SK-N-MC (cell line): ENCODE data around the gene NAGPA.

Experiments
- DNase-seq: peaks from one replicate; pipeline ENCODE4 v3.0.0-alpha.2; 2011; ENCODE audit warnings: low read depth, low spot score
- H3K27ac ChIP-seq: fragments of 200-600 bp; sonication (generic); 2 replicates; pipeline ENCODE4 v1.5.1; 2016; ENCODE audit warnings: mixed run types
- H3K36me3 ChIP-seq: fragments of 200-600 bp; sonication (generic); 2 replicates; pipeline ENCODE4 v1.6.1; 2017; ENCODE audit warnings: antibody characterized with exemption, low read length, mixed read lengths; ENCODE audit not compliant: insufficient read depth
- H3K4me3 ChIP-seq: fragments of 200-600 bp; sonication (generic); 2 replicates; pipeline ENCODE4 v1.5.1; 2016
- H3K9ac ChIP-seq: fragments of 200-600 bp; sonication (generic); 2 replicates; pipeline ENCODE4 v1.8.0; 2017; ENCODE audit warnings: mixed run types, mixed read lengths; ENCODE audit not compliant: insufficient read length
- H3K9me3 ChIP-seq: fragments of 200-600 bp; sonication (generic); 2 replicates; pipeline ENCODE4 v1.6.1; 2017; ENCODE audit warnings: low read depth, mild to moderate bottlenecking, antibody characterized with exemption, low read length, moderate library complexity, mixed read lengths
- EZH2 ChIP-seq: fragments of 200-600 bp; sonication (generic); IDR thresholded peaks from one replicate; pipeline ENCODE4 v1.6.1; 2017; ENCODE audit warnings: antibody characterized with exemption
- FOXP2 ChIP-seq: optimal IDR thresholded peaks from 2 replicates; pipeline ENCODE3; 2011; ENCODE audit warnings: mild to moderate bottlenecking, moderate library complexity; ENCODE audit not compliant: insufficient read depth; ENCODE audit errors: extremely low read length, control extremely low read depth
- POLR2AphosphoS5 ChIP-seq: IDR thresholded peaks from 2 replicates; pipeline ENCODE4 v1.6.1; 2012; ENCODE audit warnings: mild to moderate bottlenecking, low read depth, low read length, borderline replicate concordance

Gene NAGPA

DNA sequence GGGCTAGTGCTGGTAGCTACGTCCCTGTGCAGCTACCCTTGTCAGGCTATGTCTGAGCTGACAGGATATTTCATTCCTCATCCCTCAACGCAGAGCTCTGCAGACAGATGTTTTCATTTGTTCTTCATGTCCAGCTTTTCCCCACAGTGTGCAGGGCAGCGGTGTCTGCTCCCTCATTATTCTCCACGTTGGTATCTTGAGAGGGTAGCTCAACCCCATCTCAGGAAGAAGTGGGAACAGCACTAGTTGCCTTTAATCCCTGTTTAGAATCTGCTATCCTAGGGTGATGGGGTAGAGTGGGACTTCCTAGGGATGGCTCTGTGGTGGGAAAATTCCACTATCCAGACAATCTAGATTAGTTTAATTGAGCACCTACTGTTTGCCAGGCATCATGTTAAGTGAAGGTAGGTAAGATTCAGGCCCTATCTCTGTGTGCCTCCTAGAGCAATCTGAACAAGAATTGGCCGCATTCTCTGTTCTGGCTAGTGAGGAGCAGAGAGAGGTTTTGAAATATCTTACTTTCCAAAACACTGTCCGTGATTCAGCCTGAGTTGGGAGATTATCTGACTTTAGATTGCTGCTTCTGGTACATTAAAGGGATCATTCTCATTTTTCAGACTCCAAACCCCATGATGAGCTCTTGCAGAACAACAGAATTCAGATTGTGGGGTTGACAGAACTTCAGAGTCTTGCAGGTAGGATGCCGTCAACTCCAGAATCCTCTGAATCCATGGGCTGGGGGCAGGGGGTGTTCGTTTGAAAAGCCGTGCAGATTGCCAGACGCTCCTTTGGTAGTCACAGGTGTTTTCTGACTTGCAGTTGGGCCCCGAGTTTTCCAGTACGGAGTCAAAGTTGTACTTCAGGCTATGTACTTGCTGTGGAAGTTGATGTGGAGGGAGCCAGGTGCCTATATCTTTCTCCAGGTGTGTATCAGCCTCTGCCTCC is 38.9 kb upstream of the NAGPA start:
- H3K4me3 ChIP-seq = peak overlapping the region; percentile 88
- H3K9me3 ChIP-seq = no peaks in the 10 kb centered on the region
- DNase-seq = no peak
- H3K36me3 ChIP-seq = peaks cover 5% of the 10 kb centered on the region; the same call in 1 of the 2 replicates
- TF ChIP-seq EZH2 (no peak), FOXP2 (no peak), POLR2AphosphoS5 (no peak)
- no peak overlapping the region for H3K27ac ChIP-seq
- H3K9ac ChIP-seq = peak overlapping the region; percentile 91

DNA sequence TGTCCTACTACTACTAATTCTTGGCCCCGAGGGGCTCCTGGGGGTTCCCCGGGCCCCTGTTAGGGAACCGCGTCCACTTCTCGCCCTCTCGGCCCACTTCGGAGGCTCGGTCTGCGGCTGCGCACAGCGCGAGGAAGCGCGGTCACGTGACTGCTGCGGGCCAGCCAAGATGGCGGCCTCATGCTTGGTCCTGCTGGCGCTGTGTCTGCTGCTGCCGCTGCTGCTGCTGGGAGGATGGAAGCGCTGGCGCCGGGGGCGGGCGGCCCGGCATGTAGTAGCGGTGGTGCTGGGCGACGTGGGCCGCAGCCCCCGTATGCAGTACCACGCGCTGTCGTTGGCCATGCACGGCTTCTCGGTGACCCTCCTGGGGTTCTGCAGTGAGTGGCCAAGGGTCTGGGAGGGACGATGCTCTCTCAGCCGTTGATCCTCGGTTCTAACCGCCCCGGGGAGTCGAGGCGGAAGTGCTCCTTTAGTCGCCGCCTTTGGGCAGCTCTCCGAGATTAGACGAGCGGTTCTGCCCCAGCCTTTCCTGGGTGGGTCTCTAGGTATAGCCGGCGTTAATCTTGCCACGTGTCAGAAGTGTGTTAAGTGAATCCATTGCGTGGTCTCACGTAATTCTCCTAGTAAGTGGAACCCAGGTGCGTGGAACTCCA is 38.1 kb upstream of the NAGPA start, which contains the start of gene ALG1:
ALG1 (plus strand) TSS at position 163 of the 653 bp plus-strand sequence; CDS start at position 170, 7 bp downstream.
- no peak for TF ChIP-seq FOXP2
- TF ChIP-seq POLR2AphosphoS5 = peak; percentile 89
- no peak for TF ChIP-seq EZH2
- H3K9me3 ChIP-seq = no peaks in the 10 kb centered on the region
- H3K9ac ChIP-seq = peak within 1 kb of the TSS; percentile 91
- peaks cover 5% of the 10 kb centered on the region; the same call in 1 of the 2 replicates for H3K36me3 ChIP-seq
- DNase-seq = no peak
- H3K27ac ChIP-seq = no peak within 1 kb of the TSS
- H3K4me3 ChIP-seq = peak within 1 kb of the TSS; percentile 88

DNA sequence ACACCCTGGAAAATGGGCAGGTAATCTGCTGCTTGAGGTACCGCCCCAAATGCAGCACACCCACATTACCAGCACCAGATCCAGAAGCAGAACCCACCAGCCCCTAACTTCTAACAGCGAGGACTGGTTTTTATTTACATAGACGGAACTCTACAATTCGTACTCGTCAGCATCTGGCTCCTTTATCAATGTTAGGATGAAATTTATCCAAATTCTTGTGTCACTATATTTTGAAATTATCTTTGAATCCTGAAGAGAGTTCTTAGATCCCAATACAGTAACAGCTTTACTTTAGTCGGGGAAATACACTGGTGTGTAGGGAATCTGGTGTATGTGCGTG is 37.6 kb upstream of the NAGPA start:
- Histone ChIP-seq H3K27ac (no peak overlapping the region), H3K9ac (peak overlapping the region; percentile 91), H3K4me3 (peak overlapping the region; percentile 88)

GRCh38 chr16:5070431-5071186 is 36.9 kb upstream of the NAGPA start:
- Histone ChIP-seq H3K9me3 (no peaks in the 10 kb centered on the region), H3K36me3 (peaks cover 5% of the 10 kb centered on the region; the same call in 1 of the 2 replicates), H3K9ac (no peak overlapping the region), H3K4me3 (no peak overlapping the region), H3K27ac (no peak overlapping the region)
- no peak for TF ChIP-seq FOXP2
- TF ChIP-seq EZH2 = no peak
- TF ChIP-seq POLR2AphosphoS5 = no peak
- DNase-seq = no peak

More for the DNA sequence above, 37.6 kb upstream of the NAGPA start:
- TF ChIP-seq EZH2 = no peak
- TF ChIP-seq FOXP2 = no peak
- TF ChIP-seq POLR2AphosphoS5 = no peak
- H3K36me3 ChIP-seq = peaks cover 5% of the 10 kb centered on the region; the same call in 1 of the 2 replicates
- no peaks in the 10 kb centered on the region for H3K9me3 ChIP-seq
- no peak for DNase-seq

GRCh38 chr16:5069854-5070253 is 36.1 kb upstream of the NAGPA start:
- no peaks in the 10 kb centered on the region for H3K36me3 ChIP-seq
- TF ChIP-seq FOXP2 (no peak), EZH2 (no peak), POLR2AphosphoS5 (no peak)
- H3K4me3 ChIP-seq = no peak overlapping the region
- H3K27ac ChIP-seq = no peak overlapping the region
- no peak for DNase-seq
- H3K9ac ChIP-seq = no peak overlapping the region
- H3K9me3 ChIP-seq = no peaks in the 10 kb centered on the region

- no peaks in the 10 kb centered on the region for H3K9me3 ChIP-seq
- H3K4me3 ChIP-seq = no peak overlapping the region
- DNase-seq = no peak
- TF ChIP-seq EZH2 (no peak), FOXP2 (no peak), POLR2AphosphoS5 (no peak)
- H3K9ac ChIP-seq = no peak overlapping the region
- no peaks in the 10 kb centered on the region for H3K36me3 ChIP-seq
- H3K27ac ChIP-seq = no peak overlapping the region
These were observed 35.3 kb upstream of the NAGPA start for GRCh38 chr16:5069048-5069447.

- H3K9me3 ChIP-seq = no peaks in the 10 kb centered on the region
- TF ChIP-seq FOXP2 (no peak), POLR2AphosphoS5 (no peak), EZH2 (no peak)
- H3K9ac ChIP-seq = no peak overlapping the region
- no peak overlapping the region for H3K4me3 ChIP-seq
- no peaks in the 10 kb centered on the region for H3K36me3 ChIP-seq
- H3K27ac ChIP-seq = no peak overlapping the region
- no peak for DNase-seq
These were observed 32.8 kb upstream of the NAGPA start for GRCh38 chr16:5066511-5066910.

- Histone ChIP-seq H3K9me3 (no peaks in the 10 kb centered on the region), H3K9ac (no peak within 1 kb of the TSS), H3K27ac (no peak within 1 kb of the TSS), H3K36me3 (no peaks in the 10 kb centered on the region), H3K4me3 (no peak within 1 kb of the TSS)
- TF ChIP-seq EZH2 (no peak), POLR2AphosphoS5 (no peak), FOXP2 (no peak)
- no peak for DNase-seq
These were observed 32.1 kb upstream of the NAGPA start, which contains the start of gene C16orf89 for GRCh38 chr16:5065813-5066212. Gene C16orf89 (minus strand): TSS chr16:5065956. CDS start chr16:5065908, 48 bp downstream.
